Kidney epithelial cell (primary cell): Measurements from ENCODE around the gene NTM. TPM values are rescaled to one million over a fixed set of nuclear protein-coding genes. Genes with fewer than 3 reads are reported as not detected.

Experiments
- DNase-seq: peaks from one replicate; pipeline ENCODE4 v3.0.0-alpha.2; 2010; ENCODE audit warnings: low read depth
- H3K27me3 ChIP-seq: 2 replicates; pipeline ENCODE4 v1.6.0; 2011; ENCODE audit warnings: low read length; ENCODE audit not compliant: control insufficient read depth, insufficient read depth
- H3K36me3 ChIP-seq: 2 replicates; pipeline ENCODE4 v1.5.1; 2011; ENCODE audit warnings: low read length; ENCODE audit not compliant: control insufficient read depth, insufficient read depth
- H3K4me3 ChIP-seq: 2 replicates; pipeline ENCODE4 v1.5.1; 2011; ENCODE audit warnings: low read depth, mild to moderate bottlenecking, control low read depth, low read length
- CTCF ChIP-seq: IDR thresholded peaks from 2 replicates; pipeline ENCODE4 v1.5.1; 2011; ENCODE audit warnings: mild to moderate bottlenecking, moderate library complexity, low read length, control low read depth, inconsistent platforms; ENCODE audit not compliant: insufficient read depth, poor library complexity, severe bottlenecking
- total RNA-seq: library from RNA; depleted of rRNA; stranded (reverse); fragments of >200 nt; gene quantifications from 2 replicates; pipeline ENCODE4 v1.2.3, GENCODE V29; 2015

The NTM gene
- total RNA-seq, 1 donor from 2014 or later: 111 TPM

GRCh38 chr11:132035228-132035627, 664.8 kb downstream of the NTM start:
- no peak overlapping the region for H3K4me3 ChIP-seq
- no peak for DNase-seq
- no peak for TF ChIP-seq CTCF
- no peaks in the 10 kb centered on the region for H3K36me3 ChIP-seq
- no peaks in the 10 kb centered on the region for H3K27me3 ChIP-seq

GRCh38 chr11:132035766-132036165, 665.4 kb downstream of the NTM start:
- DNase-seq: no peak
- TF ChIP-seq CTCF: no peak

GRCh38 chr11:132036220-132036619, 665.8 kb downstream of the NTM start:
- no peak overlapping the region for H3K4me3 ChIP-seq
- no peaks in the 10 kb centered on the region for H3K27me3 ChIP-seq
- H3K36me3 ChIP-seq: no peaks in the 10 kb centered on the region
- no peak for TF ChIP-seq CTCF
- DNase-seq: no peak

More at GRCh38 chr11:132035766-132036165, 665.4 kb downstream of the NTM start:
- Histone ChIP-seq H3K36me3 (no peaks in the 10 kb centered on the region), H3K4me3 (no peak overlapping the region), H3K27me3 (no peaks in the 10 kb centered on the region)

- Histone ChIP-seq H3K36me3 (no peaks in the 10 kb centered on the region), H3K4me3 (no peak overlapping the region), H3K27me3 (no peaks in the 10 kb centered on the region)
- TF ChIP-seq CTCF: no peak
- DNase-seq: no peak
These were observed 666.5 kb downstream of the NTM start for GRCh38 chr11:132036746-132037466.

GRCh38 chr11:132037467-132037862, 667.0 kb downstream of the NTM start:
- no peak overlapping the region for H3K4me3 ChIP-seq
- H3K36me3 ChIP-seq: no peaks in the 10 kb centered on the region
- TF ChIP-seq CTCF: no peak
- no peaks in the 10 kb centered on the region for H3K27me3 ChIP-seq
- DNase-seq: no peak

GRCh38 chr11:132037956-132038355, 667.5 kb downstream of the NTM start:
- Histone ChIP-seq H3K4me3 (no peak overlapping the region), H3K27me3 (no peaks in the 10 kb centered on the region), H3K36me3 (no peaks in the 10 kb centered on the region)
- TF ChIP-seq CTCF: no peak
- DNase-seq: no peak
